NT2/D1 (cell line): ENCODE measurements around the gene THYN1.

ENCODE experiments used
- YY1 ChIP-seq: IDR thresholded peaks from 2 replicates; pipeline ENCODE4 v1.6.1; 2011; ENCODE audit not compliant: insufficient read length, insufficient read depth
- ZNF274 ChIP-seq: IDR thresholded peaks from 2 replicates; pipeline ENCODE4 v1.6.1; 2011; ENCODE audit warnings: mild to moderate bottlenecking, low read depth, low read length

DNA sequence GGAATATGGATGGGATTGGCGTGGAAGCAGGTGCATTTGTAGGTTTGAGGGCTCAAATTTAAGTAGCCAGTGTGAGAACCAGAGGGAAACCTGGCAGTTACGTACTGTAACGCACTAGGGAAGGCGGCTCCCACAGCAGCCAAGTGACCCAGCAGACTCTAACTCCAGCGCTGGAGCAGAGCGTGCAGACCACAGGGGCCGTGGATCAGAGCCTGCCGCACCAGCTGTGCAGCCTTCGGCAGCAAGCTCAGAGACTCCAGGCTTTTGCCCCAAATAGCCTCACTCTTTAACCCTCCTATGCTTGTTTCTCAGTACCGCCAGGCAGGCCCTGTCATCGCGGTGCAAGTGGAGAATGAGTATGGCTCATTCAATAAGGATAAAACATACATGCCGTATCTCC is 35.3 kb upstream of the THYN1 start:
- TF ChIP-seq YY1: no peak
- TF ChIP-seq ZNF274: no peak
